ENCODE measurements around the gene PCDH9.

PCDH9 gene

DNA sequence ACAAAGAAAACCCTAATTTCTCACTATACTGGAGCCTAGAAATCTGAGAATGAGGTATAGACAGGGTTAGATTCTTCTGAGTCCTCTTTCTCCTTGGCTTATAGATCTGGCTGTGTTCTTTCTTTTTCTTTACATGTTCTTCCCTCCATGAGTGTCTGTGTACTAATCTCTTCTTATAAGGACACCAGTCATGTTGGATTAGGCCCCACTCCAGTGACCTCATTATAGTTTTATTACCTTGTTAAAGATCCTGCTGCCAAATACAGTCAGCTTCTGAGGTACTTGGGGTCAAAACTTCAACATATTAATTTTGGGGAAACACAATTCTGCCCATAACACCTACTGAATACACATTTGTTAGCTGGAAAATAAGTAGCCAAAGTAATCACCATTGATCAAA, 302.6 kb downstream of the PCDH9 start:
- Histone ChIP-seq H3K27ac (ENCODE audit: low read length) (no peak overlapping the region), H3K9ac (ENCODE audit: low read length in 2 of 2) (no peak overlapping the region), H3K27me3 (ENCODE audit: control insufficient read depth in 1 of 2, insufficient read depth in 2 of 2, low read length in 2 of 2) (no peaks in the 10 kb centered on the region), H3K4me1 (ENCODE audit: control insufficient read depth, insufficient read depth, low read length) (no peaks in the 10 kb centered on the region), H3K9me3 (ENCODE audit: control insufficient read depth in 2 of 2, low read length in 2 of 2) (no peaks in the 10 kb centered on the region), H3K36me3 (ENCODE audit: control insufficient read depth in 2 of 2, insufficient read depth in 2 of 2, low read length in 2 of 2) (no peaks in the 10 kb centered on the region), H3K4me3 (ENCODE audit: low read length in 2 of 2) (no peak overlapping the region)

DNA sequence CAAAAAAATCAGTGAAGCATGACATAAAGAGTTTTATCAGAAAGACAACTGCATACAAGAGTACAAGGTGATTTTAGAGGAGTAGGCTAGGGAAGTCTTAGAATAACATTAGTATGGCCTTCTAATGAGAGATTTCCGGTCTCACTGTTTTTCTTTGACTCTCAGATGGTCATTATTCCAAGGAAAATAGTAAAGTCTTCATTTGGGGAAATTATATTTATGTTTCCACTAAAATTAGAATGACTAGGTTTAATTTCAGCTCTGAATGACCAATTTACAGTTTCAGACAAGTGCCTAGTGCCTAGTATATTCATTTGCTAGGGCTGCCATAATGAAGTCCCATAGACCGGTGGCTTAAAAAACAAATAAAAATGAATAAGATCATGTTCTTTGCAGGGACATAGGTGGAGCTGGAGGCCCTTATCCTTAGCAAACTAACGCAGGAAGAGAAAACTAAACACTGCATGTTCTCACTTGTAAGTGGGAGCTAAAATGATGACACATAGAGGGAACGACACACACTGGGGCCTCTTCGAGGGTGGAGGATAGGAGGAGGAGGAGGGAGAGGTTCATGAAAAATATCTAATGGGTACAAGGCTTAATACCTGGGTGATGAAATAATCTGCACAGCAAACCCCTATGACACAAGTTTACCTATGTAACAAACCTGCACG, 303.1 kb downstream of the PCDH9 start:
- Histone ChIP-seq H3K9me3 (ENCODE audit: control insufficient read depth in 2 of 2, low read length in 2 of 2) (no peaks in the 10 kb centered on the region), H3K4me3 (ENCODE audit: low read length in 2 of 2) (no peak overlapping the region), H3K36me3 (ENCODE audit: control insufficient read depth in 2 of 2, insufficient read depth in 2 of 2, low read length in 2 of 2) (no peaks in the 10 kb centered on the region), H3K4me1 (ENCODE audit: control insufficient read depth, insufficient read depth, low read length) (no peaks in the 10 kb centered on the region), H3K27me3 (ENCODE audit: control insufficient read depth in 1 of 2, insufficient read depth in 2 of 2, low read length in 2 of 2) (no peaks in the 10 kb centered on the region), H3K9ac (ENCODE audit: low read length in 2 of 2) (no peak overlapping the region), H3K27ac (ENCODE audit: low read length) (no peak overlapping the region)

GRCh38 chr13:66926200-66926850, 303.8 kb downstream of the PCDH9 start:
- H3K9me3 ChIP-seq (ENCODE audit: control insufficient read depth in 2 of 2, low read length in 2 of 2) = no peaks in the 10 kb centered on the region
- H3K4me3 ChIP-seq (ENCODE audit: low read length in 2 of 2) = no peak overlapping the region
- H3K27ac ChIP-seq (ENCODE audit: low read length) = no peak overlapping the region
- H3K9ac ChIP-seq (ENCODE audit: low read length in 2 of 2) = no peak overlapping the region
- H3K4me1 ChIP-seq (ENCODE audit: control insufficient read depth, insufficient read depth, low read length) = no peaks in the 10 kb centered on the region
- H3K36me3 ChIP-seq (ENCODE audit: control insufficient read depth in 2 of 2, insufficient read depth in 2 of 2, low read length in 2 of 2) = no peaks in the 10 kb centered on the region
- no peaks in the 10 kb centered on the region for H3K27me3 ChIP-seq (ENCODE audit: control insufficient read depth in 1 of 2, insufficient read depth in 2 of 2, low read length in 2 of 2)

- H3K9ac ChIP-seq (ENCODE audit: low read length in 2 of 2) = no peak overlapping the region
- no peaks in the 10 kb centered on the region for H3K36me3 ChIP-seq (ENCODE audit: control insufficient read depth in 2 of 2, insufficient read depth in 2 of 2, low read length in 2 of 2)
- H3K9me3 ChIP-seq (ENCODE audit: control insufficient read depth in 2 of 2, low read length in 2 of 2) = peaks cover 0 to 7% of the 10 kb centered on the region in 2 donors
- H3K4me1 ChIP-seq (ENCODE audit: control insufficient read depth, insufficient read depth, low read length) = no peaks in the 10 kb centered on the region
- H3K27me3 ChIP-seq (ENCODE audit: control insufficient read depth in 1 of 2, insufficient read depth in 2 of 2, low read length in 2 of 2) = no peaks in the 10 kb centered on the region
- H3K4me3 ChIP-seq (ENCODE audit: low read length in 2 of 2) = no peak overlapping the region
- no peak overlapping the region for H3K27ac ChIP-seq (ENCODE audit: low read length)
These were observed 307.7 kb downstream of the PCDH9 start for GRCh38 chr13:66922444-66922843.

DNA sequence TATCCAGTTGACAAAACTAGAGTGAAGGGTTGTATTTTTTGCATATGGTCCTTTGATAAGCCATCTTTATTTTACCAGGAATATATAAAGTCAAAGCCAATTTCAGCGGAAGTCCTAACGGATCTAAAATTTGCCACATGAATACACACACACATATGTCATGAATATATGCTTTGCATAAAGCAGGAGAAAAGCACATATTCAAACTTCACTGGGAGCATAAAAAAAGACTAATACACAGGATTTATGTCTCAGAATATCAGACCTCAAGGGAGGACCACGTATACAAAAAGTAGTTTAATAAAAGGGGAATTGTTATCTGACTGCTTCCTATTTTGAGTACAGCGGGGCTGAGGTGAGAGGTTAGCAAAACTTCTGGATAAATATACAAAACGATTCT, 308.7 kb downstream of the PCDH9 start:
- Histone ChIP-seq H3K4me1 (ENCODE audit: control insufficient read depth, insufficient read depth, low read length) (no peaks in the 10 kb centered on the region), H3K4me3 (ENCODE audit: low read length in 2 of 2) (no peak overlapping the region), H3K9ac (ENCODE audit: low read length in 2 of 2) (no peak overlapping the region), H3K27ac (ENCODE audit: low read length) (no peak overlapping the region), H3K9me3 (ENCODE audit: control insufficient read depth in 2 of 2, low read length in 2 of 2) (peaks cover 0 to 7% of the 10 kb centered on the region in 2 donors), H3K36me3 (ENCODE audit: control insufficient read depth in 2 of 2, insufficient read depth in 2 of 2, low read length in 2 of 2) (no peaks in the 10 kb centered on the region), H3K27me3 (ENCODE audit: control insufficient read depth in 1 of 2, insufficient read depth in 2 of 2, low read length in 2 of 2) (no peaks in the 10 kb centered on the region)

DNA sequence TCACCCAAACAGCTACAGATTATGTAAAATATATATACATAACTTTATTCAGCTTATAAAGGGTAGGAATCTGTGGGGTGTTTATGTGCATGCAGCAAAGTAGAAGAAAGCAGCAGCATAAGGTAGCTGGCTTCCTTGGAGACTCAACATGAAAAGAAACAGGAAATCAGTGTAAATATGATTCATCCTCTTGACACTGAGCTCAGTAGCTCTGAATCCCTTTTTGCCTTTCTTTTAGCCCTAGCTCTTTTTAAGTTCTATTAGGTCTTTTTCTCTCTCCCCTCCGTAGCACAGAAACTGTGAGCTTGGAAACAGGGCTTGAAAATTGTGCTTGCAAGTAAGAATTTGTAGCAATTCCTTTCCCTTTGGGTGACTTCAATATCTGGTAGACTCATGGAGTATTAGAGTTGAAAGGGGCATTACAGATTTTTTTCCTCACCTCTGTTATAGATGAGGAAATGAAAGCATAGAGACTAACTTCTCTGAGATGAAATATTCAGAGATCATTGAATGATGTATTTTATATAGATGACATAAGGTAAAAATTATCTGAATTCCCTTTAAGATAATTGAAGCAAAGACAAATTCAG, 314.4 kb downstream of the PCDH9 start:
- H3K9me3 ChIP-seq (ENCODE audit: control insufficient read depth in 2 of 2, low read length in 2 of 2) = peaks cover 0 to 7% of the 10 kb centered on the region in 2 donors
- no peak overlapping the region for H3K9ac ChIP-seq (ENCODE audit: low read length in 2 of 2)
- H3K27me3 ChIP-seq (ENCODE audit: control insufficient read depth in 1 of 2, insufficient read depth in 2 of 2, low read length in 2 of 2) = no peaks in the 10 kb centered on the region
- H3K4me3 ChIP-seq (ENCODE audit: low read length in 2 of 2) = no peak overlapping the region
- H3K36me3 ChIP-seq (ENCODE audit: control insufficient read depth in 2 of 2, insufficient read depth in 2 of 2, low read length in 2 of 2) = no peaks in the 10 kb centered on the region
- no peaks in the 10 kb centered on the region for H3K4me1 ChIP-seq (ENCODE audit: control insufficient read depth, insufficient read depth, low read length)
- no peak overlapping the region for H3K27ac ChIP-seq (ENCODE audit: low read length)

GRCh38 chr13:66914155-66914554, 316.0 kb downstream of the PCDH9 start:
- H3K9ac ChIP-seq (ENCODE audit: low read length in 2 of 2) = no peak overlapping the region
- no peak overlapping the region for H3K4me3 ChIP-seq (ENCODE audit: low read length in 2 of 2)
- H3K9me3 ChIP-seq (ENCODE audit: control insufficient read depth in 2 of 2, low read length in 2 of 2) = peaks cover 0 to 3% of the 10 kb centered on the region in 2 donors
- no peak overlapping the region for H3K27ac ChIP-seq (ENCODE audit: low read length)
- no peaks in the 10 kb centered on the region for H3K4me1 ChIP-seq (ENCODE audit: control insufficient read depth, insufficient read depth, low read length)
- H3K36me3 ChIP-seq (ENCODE audit: control insufficient read depth in 2 of 2, insufficient read depth in 2 of 2, low read length in 2 of 2) = no peaks in the 10 kb centered on the region
- H3K27me3 ChIP-seq (ENCODE audit: control insufficient read depth in 1 of 2, insufficient read depth in 2 of 2, low read length in 2 of 2) = no peaks in the 10 kb centered on the region

GRCh38 chr13:66911411-66911939, 318.7 kb downstream of the PCDH9 start:
- no peak overlapping the region for H3K27ac ChIP-seq (ENCODE audit: low read length)
- H3K27me3 ChIP-seq (ENCODE audit: control insufficient read depth in 1 of 2, insufficient read depth in 2 of 2, low read length in 2 of 2) = no peaks in the 10 kb centered on the region
- H3K4me3 ChIP-seq (ENCODE audit: low read length in 2 of 2) = no peak overlapping the region
- no peaks in the 10 kb centered on the region for H3K36me3 ChIP-seq (ENCODE audit: control insufficient read depth in 2 of 2, insufficient read depth in 2 of 2, low read length in 2 of 2)
- H3K4me1 ChIP-seq (ENCODE audit: control insufficient read depth, insufficient read depth, low read length) = no peaks in the 10 kb centered on the region
- H3K9ac ChIP-seq (ENCODE audit: low read length in 2 of 2) = no peak overlapping the region
- no peaks in the 10 kb centered on the region for H3K9me3 ChIP-seq (ENCODE audit: control insufficient read depth in 2 of 2, low read length in 2 of 2)

GRCh38 chr13:66899955-66900354, 330.2 kb downstream of the PCDH9 start:
- no peak overlapping the region for H3K27ac ChIP-seq (ENCODE audit: low read length)
- H3K4me1 ChIP-seq (ENCODE audit: control insufficient read depth, insufficient read depth, low read length) = no peaks in the 10 kb centered on the region
- H3K4me3 ChIP-seq (ENCODE audit: low read length in 2 of 2) = no peak overlapping the region

GRCh38 chr13:66896933-66897332, 333.2 kb downstream of the PCDH9 start:
- Histone ChIP-seq H3K27ac (ENCODE audit: low read length) (no peak overlapping the region), H3K36me3 (ENCODE audit: control insufficient read depth in 2 of 2, insufficient read depth in 2 of 2, low read length in 2 of 2) (no peaks in the 10 kb centered on the region), H3K27me3 (ENCODE audit: control insufficient read depth in 1 of 2, insufficient read depth in 2 of 2, low read length in 2 of 2) (no peaks in the 10 kb centered on the region), H3K4me3 (ENCODE audit: low read length in 2 of 2) (no peak overlapping the region), H3K9me3 (ENCODE audit: control insufficient read depth in 2 of 2, low read length in 2 of 2) (no peaks in the 10 kb centered on the region), H3K4me1 (ENCODE audit: control insufficient read depth, insufficient read depth, low read length) (no peaks in the 10 kb centered on the region), H3K9ac (ENCODE audit: low read length in 2 of 2) (no peak overlapping the region)

More at GRCh38 chr13:66899955-66900354, 330.2 kb downstream of the PCDH9 start:
- Histone ChIP-seq H3K27me3 (ENCODE audit: control insufficient read depth in 1 of 2, insufficient read depth in 2 of 2, low read length in 2 of 2) (no peaks in the 10 kb centered on the region), H3K9ac (ENCODE audit: low read length in 2 of 2) (no peak overlapping the region), H3K9me3 (ENCODE audit: control insufficient read depth in 2 of 2, low read length in 2 of 2) (no peaks in the 10 kb centered on the region), H3K36me3 (ENCODE audit: control insufficient read depth in 2 of 2, insufficient read depth in 2 of 2, low read length in 2 of 2) (no peaks in the 10 kb centered on the region)

DNA sequence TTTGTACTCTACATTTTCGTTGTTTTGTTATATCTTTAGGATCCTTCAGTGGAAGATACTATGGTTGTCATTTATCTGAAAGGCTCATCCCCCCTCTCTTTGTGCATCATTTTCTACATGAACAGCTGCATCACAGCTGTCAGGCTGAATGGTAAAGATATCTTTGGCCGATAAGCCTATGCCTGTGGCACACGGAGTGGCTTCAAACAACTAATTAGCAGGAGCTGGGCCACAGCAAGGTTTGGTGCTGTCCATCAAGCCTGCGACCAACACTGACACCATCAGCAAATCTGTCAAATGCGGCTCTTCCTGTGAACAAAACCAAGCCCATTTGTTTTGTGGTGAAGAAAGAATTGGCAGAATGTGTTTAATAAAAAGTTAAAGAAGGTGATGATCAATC, 334.4 kb downstream of the PCDH9 start:
- Histone ChIP-seq H3K4me3 (ENCODE audit: low read length in 2 of 2) (no peak overlapping the region), H3K36me3 (ENCODE audit: control insufficient read depth in 2 of 2, insufficient read depth in 2 of 2, low read length in 2 of 2) (no peaks in the 10 kb centered on the region), H3K27me3 (ENCODE audit: control insufficient read depth in 1 of 2, insufficient read depth in 2 of 2, low read length in 2 of 2) (no peaks in the 10 kb centered on the region), H3K4me1 (ENCODE audit: control insufficient read depth, insufficient read depth, low read length) (no peaks in the 10 kb centered on the region), H3K27ac (ENCODE audit: low read length) (no peak overlapping the region), H3K9ac (ENCODE audit: low read length in 2 of 2) (no peak overlapping the region), H3K9me3 (ENCODE audit: control insufficient read depth in 2 of 2, low read length in 2 of 2) (no peaks in the 10 kb centered on the region)
